B cell (primary cell): ENCODE measurements around the gene COL4A1.

Experiments
- CTCF ChIP-seq: fragments of 200-600 bp; IDR thresholded peaks from one replicate; pipeline ENCODE4 v1.8.0; 2022; ENCODE audit warnings: antibody characterized with exemption, mild to moderate bottlenecking
- EZH2 ChIP-seq: IDR thresholded peaks from 2 replicates; pipeline ENCODE4 v1.6.1; 2012; ENCODE audit warnings: borderline replicate concordance, low read depth, mild to moderate bottlenecking, moderate library complexity, low read length; ENCODE audit not compliant: insufficient read depth, poor library complexity, severe bottlenecking

- TF ChIP-seq CTCF: no peak
- TF ChIP-seq EZH2: no peak
These were observed 45.5 kb downstream of the COL4A1 start for GRCh38 chr13:110261166-110262081.
